ENCODE data around the gene VPS18.
A peak's percentile ranks its signal among the peaks of the same experiment; 100 is the strongest.

Gene VPS18, protein sequence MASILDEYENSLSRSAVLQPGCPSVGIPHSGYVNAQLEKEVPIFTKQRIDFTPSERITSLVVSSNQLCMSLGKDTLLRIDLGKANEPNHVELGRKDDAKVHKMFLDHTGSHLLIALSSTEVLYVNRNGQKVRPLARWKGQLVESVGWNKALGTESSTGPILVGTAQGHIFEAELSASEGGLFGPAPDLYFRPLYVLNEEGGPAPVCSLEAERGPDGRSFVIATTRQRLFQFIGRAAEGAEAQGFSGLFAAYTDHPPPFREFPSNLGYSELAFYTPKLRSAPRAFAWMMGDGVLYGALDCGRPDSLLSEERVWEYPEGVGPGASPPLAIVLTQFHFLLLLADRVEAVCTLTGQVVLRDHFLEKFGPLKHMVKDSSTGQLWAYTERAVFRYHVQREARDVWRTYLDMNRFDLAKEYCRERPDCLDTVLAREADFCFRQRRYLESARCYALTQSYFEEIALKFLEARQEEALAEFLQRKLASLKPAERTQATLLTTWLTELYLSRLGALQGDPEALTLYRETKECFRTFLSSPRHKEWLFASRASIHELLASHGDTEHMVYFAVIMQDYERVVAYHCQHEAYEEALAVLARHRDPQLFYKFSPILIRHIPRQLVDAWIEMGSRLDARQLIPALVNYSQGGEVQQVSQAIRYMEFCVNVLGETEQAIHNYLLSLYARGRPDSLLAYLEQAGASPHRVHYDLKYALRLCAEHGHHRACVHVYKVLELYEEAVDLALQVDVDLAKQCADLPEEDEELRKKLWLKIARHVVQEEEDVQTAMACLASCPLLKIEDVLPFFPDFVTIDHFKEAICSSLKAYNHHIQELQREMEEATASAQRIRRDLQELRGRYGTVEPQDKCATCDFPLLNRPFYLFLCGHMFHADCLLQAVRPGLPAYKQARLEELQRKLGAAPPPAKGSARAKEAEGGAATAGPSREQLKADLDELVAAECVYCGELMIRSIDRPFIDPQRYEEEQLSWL

GRCh38 chr15:40893733-40894680 is at the start of gene VPS18:
TSS of gene VPS18 (plus strand) at chr15:40894450. CDS start at chr15:40894769, 319 bp downstream.
- intact Hi-C loops (cut with DNase I): loop anchor here (2.0 to 10.0 kb wide), 4 partner anchors 35 to 223 kb away; partner anchors contain the start of genes DNAJC17, INO80, RMDN3 and ZFYVE19
- DNase-seq: peak; percentile 98 to 100 (median 99)

- peak in 1 of 42 donors; percentile 16 for DNase-seq
- intact Hi-C loops (cut with DNase I): no loop called here
These were observed 49.6 kb upstream of the VPS18 start for GRCh38 chr15:40844696-40845030.

DNA sequence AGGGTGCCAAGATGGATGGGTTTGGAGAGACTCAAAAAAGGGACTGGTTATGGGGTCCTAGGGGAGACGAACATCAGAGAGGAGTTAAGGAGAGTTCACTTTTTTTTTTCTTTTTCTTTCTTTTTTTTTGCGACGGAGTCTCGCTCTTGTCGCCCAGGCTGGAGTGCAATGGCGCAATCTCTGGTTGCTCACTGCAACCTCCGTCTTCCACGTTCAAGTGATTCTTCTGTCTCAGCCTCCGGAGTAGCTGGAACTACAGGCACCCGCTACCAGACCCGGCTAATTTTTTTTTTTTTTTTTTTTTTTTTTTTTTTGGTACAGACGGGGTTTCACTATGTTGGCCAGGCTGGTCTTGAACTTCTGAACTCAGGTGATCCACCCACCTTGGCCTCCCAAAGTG is 49.2 kb upstream of the VPS18 start:
- intact Hi-C loops (cut with DNase I): no loop called here
- no peak for DNase-seq

GRCh38 chr15:40845511-40846284 is 48.6 kb upstream of the VPS18 start:
- DNase-seq: no peak
- intact Hi-C loops (cut with DNase I): no loop called here

DNA sequence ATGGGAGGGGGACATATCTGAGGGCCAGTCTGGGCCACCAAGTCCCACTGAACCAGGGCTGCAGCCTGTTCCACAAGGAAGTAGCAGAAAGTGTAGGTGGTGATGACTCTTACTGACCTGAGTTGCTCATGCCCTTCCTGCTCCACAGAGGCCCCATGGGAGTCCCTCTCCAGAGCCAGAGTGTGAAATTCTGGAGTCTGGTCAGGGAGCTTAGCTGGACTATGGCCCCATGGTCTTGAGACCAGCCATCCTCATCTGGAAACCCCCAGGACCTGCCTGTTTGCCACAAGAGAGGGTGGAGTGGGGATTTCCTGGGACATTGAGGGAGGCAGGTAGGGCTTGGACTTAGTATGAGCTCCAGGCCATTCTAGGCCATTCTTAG is 47.4 kb upstream of the VPS18 start:
- intact Hi-C loops (cut with DNase I): no loop called here
- DNase-seq: no peak

DNA sequence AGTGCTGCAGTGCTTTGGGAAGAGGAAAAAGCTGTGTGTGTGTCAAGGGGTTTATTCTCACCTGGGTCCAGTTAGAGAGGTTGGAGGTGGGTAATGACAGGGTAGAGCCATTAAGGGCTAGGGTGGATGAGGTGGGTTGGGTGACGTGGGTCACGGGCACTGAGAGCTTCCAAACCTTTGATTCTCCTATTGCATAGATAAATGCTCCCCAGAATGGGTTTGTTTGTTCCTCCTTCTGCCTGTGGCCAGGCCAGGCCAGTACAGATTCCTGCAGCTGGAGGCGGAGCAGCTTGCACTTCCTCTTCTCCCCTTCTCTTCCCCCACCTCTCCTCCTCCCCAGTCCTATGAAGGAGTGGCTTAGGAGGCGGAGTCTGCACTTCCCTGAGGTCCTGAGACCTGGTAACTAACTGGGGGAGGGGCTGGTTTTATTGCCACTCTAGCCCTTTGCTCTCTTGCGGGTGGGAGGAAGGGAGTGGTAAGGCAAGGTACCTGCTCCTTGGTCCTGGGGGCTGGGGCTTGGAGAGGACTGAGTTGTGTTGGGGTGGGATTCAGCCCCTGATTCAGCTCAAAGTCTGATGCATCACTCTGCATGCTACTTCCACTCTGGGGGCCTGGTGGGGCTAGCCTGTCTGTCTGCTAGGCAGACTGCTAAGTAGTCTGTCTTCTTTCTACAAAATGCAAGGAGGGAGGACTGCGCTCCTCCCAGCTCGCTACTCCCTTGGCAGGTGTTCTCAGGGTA is 46.9 kb upstream of the VPS18 start:
- DNase-seq: peak in 32 of 42 donors; percentile 14 to 66 (median 33)
- intact Hi-C loops (cut with DNase I): no loop called here

- no peak for DNase-seq
- intact Hi-C loops (cut with DNase I): no loop called here
These were observed 43.6 kb upstream of the VPS18 start for GRCh38 chr15:40850576-40851112.

DNA sequence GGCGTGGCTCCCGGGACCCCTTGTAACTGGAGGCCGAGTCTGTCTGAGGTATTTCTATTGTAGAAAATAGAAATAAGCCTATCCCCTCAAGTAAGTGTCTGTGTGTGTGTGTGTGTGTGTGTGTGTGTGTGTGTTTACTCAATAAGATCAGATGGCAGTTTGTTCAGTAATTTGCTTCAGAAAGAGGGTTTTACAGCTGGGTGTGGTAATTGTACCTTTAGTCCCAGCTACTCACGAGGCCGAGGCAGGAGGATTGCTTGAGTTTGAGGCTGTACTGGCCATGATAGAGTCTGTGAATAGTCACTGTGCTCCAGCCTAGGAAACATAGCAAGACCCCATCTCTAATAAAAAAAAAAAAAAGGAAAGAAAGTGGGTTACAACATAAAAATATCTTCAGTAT is 41.7 kb upstream of the VPS18 start:
- intact Hi-C loops (cut with DNase I): no loop called here

GRCh38 chr15:40853241-40853890 is 40.9 kb upstream of the VPS18 start:
- intact Hi-C loops (cut with DNase I): no loop called here
- no peak for DNase-seq

More for the DNA sequence above, 41.7 kb upstream of the VPS18 start:
- no peak for DNase-seq

DNA sequence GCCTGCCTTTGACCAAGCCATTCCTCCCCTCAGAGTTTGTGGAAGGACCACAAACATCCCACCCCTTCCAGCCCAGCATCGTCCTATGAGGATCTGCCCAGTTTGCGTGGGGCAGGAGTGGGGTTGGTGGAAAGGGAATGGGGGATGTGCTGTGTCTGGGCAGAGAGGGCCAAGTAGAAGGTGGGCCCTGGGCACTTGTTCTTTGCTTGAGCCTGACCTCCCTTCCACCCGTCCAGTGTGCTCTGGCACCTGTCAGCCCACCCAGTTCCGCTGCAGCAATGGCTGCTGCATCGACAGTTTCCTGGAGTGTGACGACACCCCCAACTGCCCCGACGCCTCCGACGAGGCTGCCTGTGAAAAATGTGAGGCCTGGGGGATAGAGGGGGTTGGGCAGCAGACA is 40.1 kb upstream of the VPS18 start:
- DNase-seq: no peak
- intact Hi-C loops (cut with DNase I): no loop called here

DNA sequence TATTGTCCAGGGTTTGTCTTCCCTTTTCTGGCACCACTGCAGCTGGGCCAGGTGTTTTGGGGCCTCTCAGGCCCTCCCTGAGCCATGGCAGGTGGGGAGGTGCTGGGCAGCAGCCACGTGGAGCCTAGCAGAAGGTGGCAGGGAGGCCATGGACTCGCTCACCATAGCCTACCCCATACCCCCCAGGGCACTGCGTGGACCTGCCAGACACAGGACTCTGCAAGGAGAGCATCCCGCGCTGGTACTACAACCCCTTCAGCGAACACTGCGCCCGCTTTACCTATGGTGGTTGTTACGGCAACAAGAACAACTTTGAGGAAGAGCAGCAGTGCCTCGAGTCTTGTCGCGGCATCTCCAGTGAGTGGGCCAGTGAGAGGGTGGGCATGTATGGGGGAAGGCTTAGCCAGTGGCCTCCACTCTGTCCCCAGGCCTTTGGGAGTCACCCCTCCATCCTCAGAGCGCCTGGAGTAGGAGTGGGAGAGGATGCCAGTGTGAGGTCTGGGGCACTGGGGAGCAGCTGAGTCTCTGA is 38.5 kb upstream of the VPS18 start:
- DNase-seq: no peak
- intact Hi-C loops (cut with DNase I): no loop called here

DNA sequence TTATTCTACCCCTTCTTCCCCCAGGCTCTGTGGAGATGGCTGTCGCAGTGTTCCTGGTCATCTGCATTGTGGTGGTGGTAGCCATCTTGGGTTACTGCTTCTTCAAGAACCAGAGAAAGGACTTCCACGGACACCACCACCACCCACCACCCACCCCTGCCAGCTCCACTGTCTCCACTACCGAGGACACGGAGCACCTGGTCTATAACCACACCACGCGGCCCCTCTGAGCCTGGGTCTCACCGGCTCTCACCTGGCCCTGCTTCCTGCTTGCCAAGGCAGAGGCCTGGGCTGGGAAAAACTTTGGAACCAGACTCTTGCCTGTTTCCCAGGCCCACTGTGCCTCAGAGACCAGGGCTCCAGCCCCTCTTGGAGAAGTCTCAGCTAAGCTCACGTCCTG is 37.5 kb upstream of the VPS18 start:
- intact Hi-C loops (cut with DNase I): no loop called here
- DNase-seq: no peak

- intact Hi-C loops (cut with DNase I): loop anchor here (2.0 kb wide), 1 partner anchor 35 kb away; no protein-coding TSS in a partner anchor
- DNase-seq: peak; percentile 49 to 89 (median 74)
These were observed 36.5 kb upstream of the VPS18 start for GRCh38 chr15:40857601-40858341.

DNA sequence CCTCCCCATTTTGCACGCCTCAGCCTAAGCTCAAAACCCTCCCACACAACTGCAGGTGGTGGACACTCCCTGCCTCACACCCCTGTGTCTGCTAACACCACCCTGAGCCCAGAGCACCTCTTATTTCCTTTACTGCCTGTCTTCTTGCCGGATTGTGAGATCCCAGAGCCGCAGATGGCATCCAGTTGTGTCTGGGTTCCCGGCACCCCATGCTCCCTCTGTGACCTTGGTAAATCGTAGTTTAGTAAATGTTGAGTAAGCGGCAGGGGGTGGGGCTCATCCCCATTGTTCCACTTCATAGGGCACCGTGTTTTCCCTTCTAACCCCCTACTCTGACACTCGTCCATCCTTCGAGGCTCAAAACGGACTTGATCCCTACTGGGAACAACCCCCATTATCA is 35.5 kb upstream of the VPS18 start:
- intact Hi-C loops (cut with DNase I): loop anchor here (2.0 kb wide), 1 partner anchor 34 kb away; no protein-coding TSS in a partner anchor
- DNase-seq: peak in 1 of 42 donors; percentile 25

- DNase-seq: peak; percentile 35 to 88 (median 66)
- intact Hi-C loops (cut with DNase I): loop anchor here (2.0 kb wide), 1 partner anchor 33 kb away; no protein-coding TSS in a partner anchor
These were observed 34.9 kb upstream of the VPS18 start for GRCh38 chr15:40859206-40859851.
